ENCODE data around the gene ZNF644.

ZNF644 gene

DNA sequence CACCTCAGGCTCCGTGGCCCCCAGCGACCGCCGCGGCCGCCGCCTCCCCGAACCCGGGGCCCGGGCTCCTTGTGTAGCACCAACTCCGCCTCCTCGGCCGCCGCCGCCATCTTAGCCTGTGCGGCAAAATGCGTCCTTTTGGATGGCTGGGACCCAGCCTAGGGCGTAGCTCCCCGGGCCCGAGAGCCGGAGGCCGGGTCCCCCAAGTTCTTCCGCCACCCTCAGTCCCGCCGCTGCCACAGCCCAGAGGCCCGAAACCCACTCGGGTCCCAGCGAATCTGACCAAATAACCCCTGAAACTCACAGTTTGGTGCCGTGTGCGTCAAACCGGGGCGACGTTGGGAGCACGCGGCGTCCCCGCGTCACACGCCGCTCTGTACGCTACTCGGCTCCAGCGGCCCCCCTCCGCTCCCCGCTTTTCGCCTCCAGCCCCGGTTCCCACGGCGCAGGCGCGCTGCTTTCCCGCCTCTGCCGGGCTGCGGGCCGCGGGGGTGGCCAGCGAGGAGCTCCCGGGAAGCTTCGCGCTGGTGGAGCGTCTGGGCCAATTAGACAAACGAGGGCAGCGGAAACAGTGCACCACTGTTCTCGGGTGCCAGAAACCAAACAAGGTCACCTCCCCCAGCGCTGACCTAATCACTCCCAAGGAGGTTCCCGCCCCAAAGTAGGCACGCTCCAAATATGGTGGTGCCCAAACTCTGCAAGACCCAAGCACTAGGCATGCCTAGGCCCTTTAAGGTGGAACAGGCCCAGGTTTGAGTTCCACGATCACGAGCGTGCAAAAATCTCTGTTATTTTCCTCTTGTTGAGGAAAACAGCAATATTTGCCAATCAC, at the start of gene ZNF644:
Gene ZNF644 (minus strand): TSS at position 350 of the 832 bp plus-strand sequence. CDS start 39,682 bp downstream, outside the sequence.
- H3K4me2 ChIP-seq (ENCODE audit: low read length), result peak within 1 kb of the TSS; percentile 86
- TF ChIP-seq CTCF (IDR thresholded peaks at IDR 0.05; ENCODE audit: low read depth, low read length, poor library complexity, severe bottlenecking) (no peak), EZH2phosphoT487 (IDR thresholded peaks at IDR 0.05; ENCODE audit: borderline replicate concordance, low read length) (no peak)
- H3K4me1 ChIP-seq (ENCODE audit: control insufficient read depth, low read length), result peaks cover 61% of the 10 kb centered on the region
- H3K27ac ChIP-seq (ENCODE audit: low read depth, low read length), result peak within 1 kb of the TSS; percentile 73
- H3K9me2 ChIP-seq (replicated peaks; ENCODE audit: control insufficient read depth, low read length), result no peaks in the 10 kb centered on the region
- peak within 1 kb of the TSS; percentile 99 for H3K4me3 ChIP-seq (ENCODE audit: low read length)
- no peaks in the 10 kb centered on the region for H3K9me3 ChIP-seq (ENCODE audit: control insufficient read depth, insufficient read depth, low read length)
- H4K20me1 ChIP-seq (ENCODE audit: control insufficient read depth, insufficient read depth, low read depth, low read length), result peaks cover 12% of the 10 kb centered on the region
- peaks cover 56% of the 10 kb centered on the region for H3K79me2 ChIP-seq (ENCODE audit: control insufficient read depth, low read length)
- H3K27me3 ChIP-seq (ENCODE audit: control insufficient read depth, low read length), result no peaks in the 10 kb centered on the region
- peaks cover 7% of the 10 kb centered on the region; the same call in 1 of the 2 replicates for H3F3A ChIP-seq (ENCODE audit: control insufficient read depth, insufficient read depth)
- H3K36me3 ChIP-seq (ENCODE audit: control insufficient read depth, low read length), result peaks cover 44% of the 10 kb centered on the region

DNA sequence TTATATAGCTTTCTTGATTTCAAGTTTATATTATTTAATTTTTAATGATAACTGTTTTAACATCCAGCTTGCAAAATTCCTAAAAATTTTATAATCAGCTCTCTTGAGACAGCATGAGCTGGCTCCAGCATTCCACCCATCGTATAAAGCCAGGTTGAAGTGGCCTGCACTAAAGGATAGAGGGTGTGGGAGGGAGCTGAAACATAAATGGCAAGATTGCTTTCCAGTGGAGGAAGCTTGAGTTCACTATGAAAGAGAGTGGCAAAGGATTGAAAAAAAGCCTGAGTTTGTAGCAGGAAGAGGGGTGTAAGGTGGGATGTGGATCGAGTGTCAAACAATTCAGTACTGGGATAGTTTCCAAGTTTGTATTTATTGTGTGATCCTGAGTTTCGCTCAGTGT, 48.5 kb upstream of the ZNF644 start:
- H3K9me3 ChIP-seq (ENCODE audit: control insufficient read depth, insufficient read depth, low read length), result peaks cover 8% of the 10 kb centered on the region; the same call in 1 of the 2 replicates
- H3F3A ChIP-seq (ENCODE audit: control insufficient read depth, insufficient read depth), result no peaks in the 10 kb centered on the region
- H3K4me1 ChIP-seq (ENCODE audit: control insufficient read depth, low read length), result peaks cover 5% of the 10 kb centered on the region; the same call in 1 of the 2 replicates
- no peak overlapping the region for H3K4me3 ChIP-seq (ENCODE audit: low read length)
- H3K27ac ChIP-seq (ENCODE audit: low read depth, low read length), result no peak overlapping the region
- H3K9me2 ChIP-seq (replicated peaks; ENCODE audit: control insufficient read depth, low read length), result no peaks in the 10 kb centered on the region
- H3K27me3 ChIP-seq (ENCODE audit: control insufficient read depth, low read length), result no peaks in the 10 kb centered on the region
- TF ChIP-seq EZH2phosphoT487 (IDR thresholded peaks at IDR 0.05; ENCODE audit: borderline replicate concordance, low read length) (no peak), CTCF (IDR thresholded peaks at IDR 0.05; ENCODE audit: low read depth, low read length, poor library complexity, severe bottlenecking) (no peak)
- no peaks in the 10 kb centered on the region for H3K79me2 ChIP-seq (ENCODE audit: control insufficient read depth, low read length)
- no peaks in the 10 kb centered on the region for H3K36me3 ChIP-seq (ENCODE audit: control insufficient read depth, low read length)
- H3K4me2 ChIP-seq (ENCODE audit: low read length), result no peak overlapping the region
- H4K20me1 ChIP-seq (ENCODE audit: control insufficient read depth, insufficient read depth, low read depth, low read length), result no peaks in the 10 kb centered on the region

DNA sequence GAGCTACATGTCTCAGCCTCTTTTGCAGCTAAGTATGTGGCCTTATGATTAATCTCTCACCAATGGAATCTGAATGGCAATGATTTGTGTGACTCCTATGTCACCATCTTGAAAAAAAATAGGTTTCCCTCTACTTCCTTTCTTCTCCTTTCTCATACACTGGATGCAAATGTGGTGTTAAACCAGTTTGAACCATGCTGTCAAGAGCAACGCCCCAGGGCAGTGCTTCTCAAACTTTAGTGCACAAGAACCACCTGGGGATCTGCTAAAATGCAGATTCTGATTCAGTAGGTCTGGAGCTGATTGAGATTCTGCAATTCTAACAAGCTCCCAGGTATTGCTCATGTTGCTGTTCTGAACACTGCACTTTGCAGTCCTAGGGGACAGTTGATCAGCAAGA, 44.7 kb upstream of the ZNF644 start:
- Histone ChIP-seq H3F3A (ENCODE audit: control insufficient read depth, insufficient read depth) (no peaks in the 10 kb centered on the region), H3K36me3 (ENCODE audit: control insufficient read depth, low read length) (peaks cover 7% of the 10 kb centered on the region; the same call in 1 of the 2 replicates), H3K9me2 (replicated peaks; ENCODE audit: control insufficient read depth, low read length) (no peaks in the 10 kb centered on the region), H3K27ac (ENCODE audit: low read depth, low read length) (no peak overlapping the region), H3K9me3 (ENCODE audit: control insufficient read depth, insufficient read depth, low read length) (peaks cover 23% of the 10 kb centered on the region; the same call in 1 of the 2 replicates), H3K27me3 (ENCODE audit: control insufficient read depth, low read length) (no peaks in the 10 kb centered on the region), H3K79me2 (ENCODE audit: control insufficient read depth, low read length) (no peaks in the 10 kb centered on the region), H3K4me2 (ENCODE audit: low read length) (no peak overlapping the region), H3K4me1 (ENCODE audit: control insufficient read depth, low read length) (peaks cover 15% of the 10 kb centered on the region), H3K4me3 (ENCODE audit: low read length) (no peak overlapping the region), H4K20me1 (ENCODE audit: control insufficient read depth, insufficient read depth, low read depth, low read length) (no peaks in the 10 kb centered on the region)
- TF ChIP-seq EZH2phosphoT487 (IDR thresholded peaks at IDR 0.05; ENCODE audit: borderline replicate concordance, low read length), result no peak
- no peak for TF ChIP-seq CTCF (IDR thresholded peaks at IDR 0.05; ENCODE audit: low read depth, low read length, poor library complexity, severe bottlenecking)

Measured in DOHH2 (cell line).